GM23248 (cell line): ENCODE measurements around the gene LRRC18. TPM values are rescaled to one million over a fixed set of nuclear protein-coding genes. Genes with fewer than 3 reads are reported as not detected.

Experiments used
- DNase-seq: peaks from one replicate; pipeline ENCODE4 v3.0.0-alpha.2; 2015
- H2AFZ ChIP-seq: fragments of 200-600 bp; sonication (generic); 2 replicates; pipeline ENCODE4 v1.6.1; 2016; ENCODE audit warnings: antibody characterized with exemption
- H3F3A ChIP-seq: fragments of 200-600 bp; sonication (generic); 2 replicates; pipeline ENCODE4 v1.6.1; 2016; ENCODE audit warnings: mild to moderate bottlenecking, antibody characterized with exemption, mixed run types; ENCODE audit not compliant: insufficient read depth
- H3K27ac ChIP-seq: fragments of 200-600 bp; sonication (generic); 2 replicates; pipeline ENCODE4 v1.5.1; 2016; ENCODE audit warnings: mild to moderate bottlenecking
- H3K27me3 ChIP-seq: fragments of 200-600 bp; sonication (generic); replicated peaks from 2 replicates; pipeline ENCODE4 v1.6.1; 2016; ENCODE audit warnings: mild to moderate bottlenecking; ENCODE audit not compliant: insufficient read depth
- H3K36me3 ChIP-seq: fragments of 200-600 bp; sonication (generic); 2 replicates; pipeline ENCODE4 v1.6.1; 2016; ENCODE audit warnings: low read depth, mild to moderate bottlenecking
- H3K4me1 ChIP-seq: fragments of 200-600 bp; sonication (generic); 2 replicates; pipeline ENCODE4 v1.6.1; 2016; ENCODE audit warnings: mild to moderate bottlenecking; ENCODE audit not compliant: insufficient read depth
- H3K4me2 ChIP-seq: fragments of 200-600 bp; sonication (generic); one replicate; pipeline ENCODE4 v1.6.1; 2016; ENCODE audit warnings: mild to moderate bottlenecking; ENCODE audit not compliant: unreplicated experiment
- H3K4me3 ChIP-seq: fragments of 200-600 bp; sonication (generic); 2 replicates; pipeline ENCODE4 v1.5.1; 2016; ENCODE audit warnings: mild to moderate bottlenecking
- H3K79me2 ChIP-seq: fragments of 200-600 bp; sonication (generic); 2 replicates; pipeline ENCODE4 v1.6.1; 2016; ENCODE audit warnings: mild to moderate bottlenecking; ENCODE audit not compliant: insufficient read depth
- H3K9ac ChIP-seq: fragments of 200-600 bp; sonication (generic); 2 replicates; pipeline ENCODE4 v1.6.1; 2016; ENCODE audit warnings: mild to moderate bottlenecking
- H3K9me2 ChIP-seq: fragments of 200-600 bp; sonication (generic); 2 replicates; pipeline ENCODE4 v1.6.1; 2016; ENCODE audit warnings: mixed run types, mild to moderate bottlenecking, moderate library complexity; ENCODE audit not compliant: insufficient read depth
- H3K9me3 ChIP-seq: fragments of 200-600 bp; sonication (generic); one replicate; pipeline ENCODE4 v1.6.1; 2017; ENCODE audit warnings: low read depth
- H4K20me1 ChIP-seq: fragments of 200-600 bp; sonication (generic); 2 replicates; pipeline ENCODE4 v1.6.0; 2016; ENCODE audit not compliant: insufficient read depth
- EZH2 ChIP-seq: fragments of 200-600 bp; sonication (generic); IDR thresholded peaks from 2 replicates; pipeline ENCODE4 v1.6.1; 2018; ENCODE audit warnings: antibody characterized with exemption, mild to moderate bottlenecking; ENCODE audit not compliant: insufficient read depth, poor library complexity, severe bottlenecking
- EZH2phosphoT487 ChIP-seq: fragments of 200-600 bp; sonication (generic); IDR thresholded peaks from 2 replicates; pipeline ENCODE4 v1.6.1; 2018; ENCODE audit warnings: antibody characterized with exemption, moderate library complexity, mild to moderate bottlenecking, low read depth; ENCODE audit not compliant: insufficient read depth
- WGBS, 2 experiments: methylation state at CpG; one replicate each; pipeline ENCODE4 v1.1.6; 2015 to 2017; ENCODE audit warnings: low lambda C conversion rate in 2 of 2, low coverage in 1 of 2; ENCODE audit errors: missing lambda C conversion rate in 2 of 2; 5-methylcytosine and 5-hydroxymethylcytosine counted together
- in situ Hi-C: fragments of 300-500 bp; cut with MboI; formaldehyde crosslinking; loops from 2 replicates; pipeline ENCODE4 v1.15.0; 2020
- polyA plus RNA-seq: library from polyadenylated mRNA; unstranded; fragments of >200 nt; fragmentation: Nextera tagmentation; extraction: Ambion mirVana; gene quantifications from 2 replicates; pipeline ENCODE4 v1.2.1, GENCODE V29; 2016
- total RNA-seq: library from RNA; depleted of rRNA; stranded (reverse); fragments of >200 nt; shearing (Covaris generic); gene quantifications from 2 replicates; pipeline ENCODE4 v1.2.3, GENCODE V29; 2014

The LRRC18 gene
- total and polyA plus RNA-seq, 2 experiments from 2014 or later: not detected

- no peaks in the 10 kb centered on the region for H3K9me3 ChIP-seq
- H3K79me2 ChIP-seq: no peaks in the 10 kb centered on the region
- H3F3A ChIP-seq: no peaks in the 10 kb centered on the region
- H2AFZ ChIP-seq: no peak overlapping the region
- 45 to 46% methylated on average over 5 of the region's 5 CpGs for WGBS, 2 experiments
- no peaks in the 10 kb centered on the region for H4K20me1 ChIP-seq
- no peak overlapping the region for H3K9ac ChIP-seq
- H3K4me1 ChIP-seq: no peaks in the 10 kb centered on the region
- no peaks in the 10 kb centered on the region for H3K9me2 ChIP-seq
- H3K4me3 ChIP-seq: no peak overlapping the region
- H3K27ac ChIP-seq: no peak overlapping the region
- no peak overlapping the region for H3K4me2 ChIP-seq
- in situ Hi-C loops: no loop called here
- no peak for DNase-seq
- H3K27me3 ChIP-seq: peaks cover 29% of the 10 kb centered on the region; the same call in 1 of the 2 replicates
- TF ChIP-seq EZH2phosphoT487 (no peak), EZH2 (no peak)
- no peaks in the 10 kb centered on the region for H3K36me3 ChIP-seq
Measured at GRCh38 chr10:48929413-48929990, 10.1 kb downstream of the LRRC18 start.

GRCh38 chr10:48926764-48927540 lies 12.7 kb downstream of the LRRC18 start:
- no peak overlapping the region for H3K4me2 ChIP-seq
- no peaks in the 10 kb centered on the region for H3K36me3 ChIP-seq
- in situ Hi-C loops: no loop called here
- no peaks in the 10 kb centered on the region for H3F3A ChIP-seq
- no peak for DNase-seq
- H3K27ac ChIP-seq: no peak overlapping the region
- no peaks in the 10 kb centered on the region for H4K20me1 ChIP-seq
- H2AFZ ChIP-seq: no peak overlapping the region
- H3K79me2 ChIP-seq: no peaks in the 10 kb centered on the region
- H3K9ac ChIP-seq: no peak overlapping the region
- no peaks in the 10 kb centered on the region for H3K9me3 ChIP-seq
- peaks cover 31% of the 10 kb centered on the region for H3K27me3 ChIP-seq
- no peaks in the 10 kb centered on the region for H3K9me2 ChIP-seq
- H3K4me3 ChIP-seq: no peak overlapping the region
- 68 to 70% methylated on average over 12 to 13 of the region's 13 CpGs for WGBS, 2 experiments
- no peak for TF ChIP-seq EZH2phosphoT487
- no peak for TF ChIP-seq EZH2
- no peaks in the 10 kb centered on the region for H3K4me1 ChIP-seq

GRCh38 chr10:48926255-48926654 lies 13.4 kb downstream of the LRRC18 start:
- TF ChIP-seq EZH2phosphoT487 (no peak), EZH2 (no peak)
- no peaks in the 10 kb centered on the region for H3K9me2 ChIP-seq
- WGBS, 2 experiments: 50 to 84% methylated on average over 1 of the region's 1 CpG

GRCh38 chr10:48924988-48925387 lies 14.7 kb downstream of the LRRC18 start:
- no peaks in the 10 kb centered on the region for H3F3A ChIP-seq
- TF ChIP-seq EZH2: no peak
- TF ChIP-seq EZH2phosphoT487: no peak
- peaks cover 47% of the 10 kb centered on the region for H3K27me3 ChIP-seq
- H3K9ac ChIP-seq: no peak overlapping the region
- H3K9me2 ChIP-seq: no peaks in the 10 kb centered on the region
- no peaks in the 10 kb centered on the region for H3K79me2 ChIP-seq
- WGBS, 2 experiments: 57 to 71% methylated on average over 4 of the region's 4 CpGs
- H3K27ac ChIP-seq: no peak overlapping the region
- H4K20me1 ChIP-seq: no peaks in the 10 kb centered on the region
- DNase-seq: no peak
- H3K4me2 ChIP-seq: no peak overlapping the region
- H3K4me3 ChIP-seq: no peak overlapping the region
- no peak overlapping the region for H2AFZ ChIP-seq
- H3K36me3 ChIP-seq: no peaks in the 10 kb centered on the region
- no peaks in the 10 kb centered on the region for H3K4me1 ChIP-seq
- in situ Hi-C loops: no loop called here
- no peaks in the 10 kb centered on the region for H3K9me3 ChIP-seq

More at GRCh38 chr10:48926255-48926654, 13.4 kb downstream of the LRRC18 start:
- H3K79me2 ChIP-seq: no peaks in the 10 kb centered on the region
- H2AFZ ChIP-seq: no peak overlapping the region
- no peaks in the 10 kb centered on the region for H3K9me3 ChIP-seq
- no peak overlapping the region for H3K4me3 ChIP-seq
- H3K36me3 ChIP-seq: no peaks in the 10 kb centered on the region
- H3K9ac ChIP-seq: no peak overlapping the region
- no peak overlapping the region for H3K27ac ChIP-seq
- H3F3A ChIP-seq: no peaks in the 10 kb centered on the region
- in situ Hi-C loops: no loop called here
- no peaks in the 10 kb centered on the region for H4K20me1 ChIP-seq
- no peaks in the 10 kb centered on the region for H3K4me1 ChIP-seq
- peaks cover 38% of the 10 kb centered on the region for H3K27me3 ChIP-seq
- DNase-seq: no peak
- no peak overlapping the region for H3K4me2 ChIP-seq
